H7 (cell line): ENCODE measurements around the gene CTDSPL. TPM values are rescaled to one million over a fixed set of nuclear protein-coding genes. Genes with fewer than 3 reads are reported as not detected.

ENCODE experiments used
- total RNA-seq: library from RNA; depleted of rRNA; stranded (reverse); fragments of >200 nt; shearing (Covaris generic); gene quantifications from 2 replicates; pipeline ENCODE4 v1.2.3, GENCODE V29; 2014; rRNA removed

Gene CTDSPL
- total RNA-seq, 1 experiment from 2014 or later, result 20.3 TPM

Other genes starting within 250 kb of the CTDSPL start
- gene VILL, start 128.9 kb downstream of the CTDSPL start, total RNA-seq, result 5.0 and 5.3 TPM in 2 replicates
- gene PLCD1, start 167.8 kb downstream of the CTDSPL start, total RNA-seq, result 22.2 and 22.3 TPM in 2 replicates
- 0.33 and 1.3 TPM in 2 replicates for gene DLEC1, start 177.3 kb downstream of the CTDSPL start, total RNA-seq